Right atrium auricular region (tissue), 2 donors: ENCODE measurements around the gene PXDN. TPM values are rescaled to one million over a fixed set of nuclear protein-coding genes. Genes with fewer than 3 reads are reported as not detected.
A peak's percentile ranks its signal among the peaks of the same experiment; 100 is the strongest.
"Not testable (repeated sequence)": the region's sequence is repeated elsewhere in the genome, so short reads cannot be mapped to it uniquely, and the experiment has no call there.

ENCODE experiments used
- DNase-seq: peaks from one replicate; pipeline ENCODE4 v3.0.0-alpha.2; 2019; ENCODE audit warnings: low spot score
- H3K27ac ChIP-seq, 2 donors: fragments of 200-600 bp; sonication (generic); 1 replicate in 1 of 2; 2 replicates in 1 of 2; pipeline ENCODE4 v1.5.1; 2016 to 2019
- H3K27me3 ChIP-seq, 2 donors: fragments of 200-600 bp; sonication (generic); one replicate each; pipeline versions ENCODE4 v1.5.1 to v1.6.0; 2017 to 2019
- H3K36me3 ChIP-seq: fragments of 200-600 bp; sonication (generic); one replicate; pipeline ENCODE4 v1.5.1; 2016
- H3K4me1 ChIP-seq, 2 donors: fragments of 200-600 bp; sonication (generic); one replicate each; pipeline versions ENCODE4 v1.5.1 to v1.6.0; 2017 to 2019
- H3K4me3 ChIP-seq, 2 donors: fragments of 200-600 bp; sonication (generic); 1 replicate in 1 of 2; 2 replicates in 1 of 2; pipeline ENCODE4 v1.5.1; 2017 to 2019; ENCODE audit warnings: mild to moderate bottlenecking in 1 of 2, moderate library complexity in 1 of 2
- H3K9me3 ChIP-seq, 2 donors: fragments of 200-600 bp; sonication (generic); one replicate each; pipeline ENCODE4 v1.5.1; 2019
- total RNA-seq, 2 donors: library from RNA; depleted of rRNA; stranded (reverse); fragments of >200 nt; gene quantifications; one replicate each; pipeline ENCODE4 v1.1.0, GENCODE V29; 2016
- TF ChIP-seq, protein P1 (sequence below), 2 donors: fragments of 200-600 bp; sonication (generic); IDR thresholded peaks; one replicate each; pipeline ENCODE4 v1.5.1; 2019; ENCODE audit warnings: antibody characterized with exemption in 2 of 2

The PXDN gene
- total RNA-seq, 2 donors from 2014 or later, result 25.4 to 26.9 TPM

DNA sequence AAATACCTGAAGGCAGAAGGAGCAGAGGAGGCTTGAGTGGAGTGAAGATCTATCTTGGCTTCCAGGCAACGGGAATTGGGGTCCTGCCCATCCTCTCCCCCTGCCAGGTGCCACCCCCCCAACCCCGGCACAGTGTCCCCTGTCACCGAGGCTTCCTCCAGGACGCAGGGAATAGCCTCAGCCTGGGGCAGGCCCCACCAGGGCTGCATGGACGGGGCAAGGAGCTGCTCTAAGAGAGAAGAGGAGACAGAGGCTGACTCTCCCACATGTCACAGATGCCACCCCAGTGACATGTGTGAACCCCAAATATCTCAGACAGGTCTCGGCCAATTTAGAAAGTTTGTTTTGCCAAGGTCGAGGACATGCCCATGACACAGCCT lies 42.1 kb downstream of the PXDN start:
- Histone ChIP-seq H3K36me3 (no peaks in the 10 kb centered on the region), H3K9me3 (no peaks in the 10 kb centered on the region), H3K27me3 (no peaks in the 10 kb centered on the region), H3K27ac (no peak overlapping the region), H3K4me3 (no peak overlapping the region), H3K4me1 (peaks cover 0 to 15% of the 10 kb centered on the region in 2 donors)
- TF ChIP-seq, protein P1, sequence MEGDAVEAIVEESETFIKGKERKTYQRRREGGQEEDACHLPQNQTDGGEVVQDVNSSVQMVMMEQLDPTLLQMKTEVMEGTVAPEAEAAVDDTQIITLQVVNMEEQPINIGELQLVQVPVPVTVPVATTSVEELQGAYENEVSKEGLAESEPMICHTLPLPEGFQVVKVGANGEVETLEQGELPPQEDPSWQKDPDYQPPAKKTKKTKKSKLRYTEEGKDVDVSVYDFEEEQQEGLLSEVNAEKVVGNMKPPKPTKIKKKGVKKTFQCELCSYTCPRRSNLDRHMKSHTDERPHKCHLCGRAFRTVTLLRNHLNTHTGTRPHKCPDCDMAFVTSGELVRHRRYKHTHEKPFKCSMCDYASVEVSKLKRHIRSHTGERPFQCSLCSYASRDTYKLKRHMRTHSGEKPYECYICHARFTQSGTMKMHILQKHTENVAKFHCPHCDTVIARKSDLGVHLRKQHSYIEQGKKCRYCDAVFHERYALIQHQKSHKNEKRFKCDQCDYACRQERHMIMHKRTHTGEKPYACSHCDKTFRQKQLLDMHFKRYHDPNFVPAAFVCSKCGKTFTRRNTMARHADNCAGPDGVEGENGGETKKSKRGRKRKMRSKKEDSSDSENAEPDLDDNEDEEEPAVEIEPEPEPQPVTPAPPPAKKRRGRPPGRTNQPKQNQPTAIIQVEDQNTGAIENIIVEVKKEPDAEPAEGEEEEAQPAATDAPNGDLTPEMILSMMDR (IDR thresholded peaks at IDR 0.05), result no peak
- no peak for DNase-seq

DNA sequence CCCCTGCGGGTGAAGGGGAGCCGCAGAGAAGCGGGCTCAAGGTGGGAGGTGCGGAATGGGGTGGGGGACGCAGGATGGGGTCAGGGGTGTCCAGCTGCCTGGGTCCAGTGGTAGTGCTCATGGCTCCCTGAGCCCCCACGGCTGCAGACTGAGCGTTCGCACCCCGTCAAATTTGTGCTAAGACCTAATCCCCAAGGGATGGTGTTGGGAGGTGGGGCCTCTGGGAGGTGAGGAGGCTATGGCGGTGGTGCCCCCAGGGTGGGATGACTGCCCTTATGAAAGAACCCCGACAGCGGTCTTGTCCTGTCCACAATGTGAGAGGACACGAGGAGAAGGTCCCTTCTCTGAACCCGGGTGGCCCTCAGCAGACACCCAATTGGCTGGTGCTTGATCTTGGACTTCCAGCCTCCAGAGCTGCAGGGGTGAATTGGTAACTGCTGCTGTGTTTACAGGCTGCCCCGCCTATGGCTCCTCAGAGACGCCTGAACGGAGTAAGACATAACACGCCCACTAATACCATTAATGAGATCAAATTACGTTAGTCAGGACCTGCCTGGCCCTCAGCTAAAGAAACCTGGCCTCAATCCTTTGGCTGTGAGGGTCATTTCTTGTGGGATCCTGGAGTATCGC lies 42.6 kb downstream of the PXDN start:
- TF ChIP-seq, protein P1 (IDR thresholded peaks at IDR 0.05), result no peak

DNA sequence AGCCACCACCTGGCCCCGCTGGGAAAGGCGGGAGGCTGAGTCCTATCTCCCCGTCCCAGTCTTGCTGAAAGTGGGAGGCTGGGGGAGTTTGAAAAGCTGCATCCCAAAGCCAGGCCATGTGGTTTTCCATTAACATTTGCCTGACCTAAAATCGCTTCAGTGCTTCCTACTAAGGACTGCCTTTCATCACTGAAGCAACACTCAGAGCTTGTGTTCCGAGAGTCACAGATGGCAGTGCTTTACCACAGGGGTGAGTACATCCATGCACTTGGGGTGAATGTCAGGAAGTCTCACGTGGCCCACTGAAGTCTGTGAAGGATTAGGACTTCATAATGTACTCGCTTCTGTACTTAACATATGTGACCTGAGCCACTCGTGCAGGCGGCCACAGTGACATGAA lies 43.3 kb downstream of the PXDN start:
- H3K27me3 ChIP-seq, result no peaks in the 10 kb centered on the region
- no peaks in the 10 kb centered on the region for H3K9me3 ChIP-seq
- H3K27ac ChIP-seq, result no peak overlapping the region
- no peaks in the 10 kb centered on the region for H3K36me3 ChIP-seq
- TF ChIP-seq, protein P1 (IDR thresholded peaks at IDR 0.05), result no peak
- H3K4me1 ChIP-seq, result peaks cover 0 to 15% of the 10 kb centered on the region in 2 donors
- DNase-seq, result no peak
- no peak overlapping the region for H3K4me3 ChIP-seq

More for the DNA sequence above, 42.6 kb downstream of the PXDN start:
- no peak for DNase-seq
- no peak overlapping the region for H3K27ac ChIP-seq
- no peak overlapping the region for H3K4me3 ChIP-seq
- H3K4me1 ChIP-seq, result peaks cover 0 to 15% of the 10 kb centered on the region in 2 donors
- no peaks in the 10 kb centered on the region for H3K9me3 ChIP-seq
- no peaks in the 10 kb centered on the region for H3K27me3 ChIP-seq
- no peaks in the 10 kb centered on the region for H3K36me3 ChIP-seq

DNA sequence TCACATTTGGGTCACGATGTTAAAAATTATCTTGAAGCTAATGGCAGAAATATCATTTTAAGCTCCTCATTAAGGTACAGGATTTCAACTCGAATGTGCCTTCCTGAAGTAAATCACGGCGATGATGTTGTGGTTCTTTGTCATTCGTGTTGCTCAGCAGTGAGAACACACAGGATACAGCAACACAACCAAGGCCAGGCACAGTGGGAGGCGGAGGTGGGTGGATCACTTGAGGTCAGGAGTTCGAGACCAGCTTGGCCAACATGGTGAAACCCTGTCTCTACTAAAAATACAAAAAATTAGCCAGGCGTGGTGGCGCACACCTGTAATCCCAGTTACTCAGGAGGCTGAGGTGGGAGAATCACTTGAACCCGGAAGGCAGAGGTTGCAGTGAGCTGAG lies 43.9 kb downstream of the PXDN start:
- peaks cover 0 to 15% of the 10 kb centered on the region in 2 donors for H3K4me1 ChIP-seq

DNA sequence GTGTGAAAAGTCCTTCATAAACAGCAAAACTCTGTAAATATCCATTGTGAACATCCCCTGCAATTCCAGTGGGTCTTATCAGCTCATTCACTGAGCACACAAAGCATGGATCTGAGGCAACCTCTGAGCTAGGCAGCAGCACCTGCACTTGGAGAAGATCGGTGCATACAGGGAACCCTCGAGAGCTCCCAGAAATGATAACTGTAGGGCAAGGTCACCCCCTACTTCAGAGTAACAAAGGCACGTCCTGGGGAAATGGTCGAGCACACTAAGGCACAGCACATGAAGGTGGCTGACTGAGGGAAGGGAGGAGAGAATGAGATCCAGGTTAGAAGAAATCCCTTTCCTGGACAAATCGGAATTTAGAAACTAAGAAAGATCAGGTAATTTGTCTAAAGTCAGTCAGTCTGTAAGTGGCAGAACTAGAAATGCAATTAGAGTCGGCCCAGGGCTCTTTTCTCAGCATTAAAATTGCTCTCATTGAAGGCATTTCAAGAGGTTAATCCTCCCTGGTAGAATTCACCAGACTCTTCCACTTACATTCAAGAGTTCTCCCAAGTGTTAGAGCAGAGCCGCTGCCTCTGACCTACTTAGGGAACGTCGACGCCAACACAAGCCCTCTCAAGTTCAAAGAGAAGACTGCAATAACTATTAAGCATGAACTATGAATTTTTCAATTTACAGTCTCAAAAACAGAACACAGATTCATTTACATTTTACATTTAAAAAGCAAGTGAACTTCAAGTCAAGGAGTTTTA lies 45.9 kb downstream of the PXDN start:
- no peaks in the 10 kb centered on the region for H3K36me3 ChIP-seq
- no peaks in the 10 kb centered on the region for H3K27me3 ChIP-seq
- peaks cover 0 to 10% of the 10 kb centered on the region in 2 donors for H3K4me1 ChIP-seq
- no peak overlapping the region for H3K27ac ChIP-seq
- no peak overlapping the region for H3K4me3 ChIP-seq
- TF ChIP-seq, protein P1 (IDR thresholded peaks at IDR 0.05), result no peak
- no peaks in the 10 kb centered on the region for H3K9me3 ChIP-seq
- DNase-seq, result peak; percentile 28

More for the DNA sequence above, 43.9 kb downstream of the PXDN start:
- H3K36me3 ChIP-seq, H3K27ac ChIP-seq, H3K9me3 ChIP-seq, H3K4me3 ChIP-seq, H3K27me3 ChIP-seq: not testable (repeated sequence)
- peak; percentile 56 for DNase-seq

DNA sequence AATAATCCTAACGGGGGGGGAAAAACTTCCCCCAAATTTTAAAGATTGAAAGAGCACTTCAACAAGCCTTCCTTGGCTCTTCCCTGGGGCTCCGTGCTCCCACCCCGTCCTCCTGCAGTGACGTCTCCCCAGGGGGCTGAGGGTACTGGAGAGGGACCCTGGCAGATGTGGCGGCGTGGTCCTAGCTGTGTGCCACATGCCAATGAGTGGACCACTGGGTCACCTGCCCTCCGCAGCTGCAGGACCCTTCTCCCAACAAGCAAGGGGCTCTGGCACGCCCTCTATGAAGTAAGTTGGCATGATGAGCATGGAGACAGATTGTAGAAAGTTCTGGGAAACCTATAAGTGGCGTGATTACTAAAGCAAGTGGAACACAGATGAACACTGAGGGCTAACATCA lies 46.7 kb downstream of the PXDN start:
- H3K36me3 ChIP-seq, result no peaks in the 10 kb centered on the region
- H3K27me3 ChIP-seq, result no peaks in the 10 kb centered on the region
- peaks cover 0 to 10% of the 10 kb centered on the region in 2 donors for H3K4me1 ChIP-seq
- H3K9me3 ChIP-seq, result no peaks in the 10 kb centered on the region
- no peak overlapping the region for H3K4me3 ChIP-seq
- DNase-seq, result no peak
- no peak overlapping the region for H3K27ac ChIP-seq
- TF ChIP-seq, protein P1 (IDR thresholded peaks at IDR 0.05), result no peak
